SK-N-SH (cell line): ENCODE data around the gene CLIC4. TPM values are rescaled to one million over a fixed set of nuclear protein-coding genes. Genes with fewer than 3 reads are reported as not detected.

Experiments
- CTCF ChIA-PET: fragments of 300-600, 350-600 bp; formaldehyde crosslinking; extraction: SDS; loops from one replicate; lab custom pipeline; 2021; lab: Yijun Ruan, JAX
- POLR2A ChIA-PET: fragments of 350-600 bp; sonication (Branson Sonifier 250); formaldehyde crosslinking; extraction: SDS; loops from one replicate; lab custom pipeline; 2020; ENCODE audit warnings: antibody characterized with exemption, inconsistent platforms; lab: Yijun Ruan, JAX
- DNase-seq: peaks from one replicate; pipeline ENCODE4 v3.0.0; 2012
- H2AFZ ChIP-seq: fragments of 200-600 bp; sonication (generic); 2 replicates; pipeline ENCODE4 v1.8.1; 2016; ENCODE audit warnings: antibody characterized with exemption, mild to moderate bottlenecking, low read depth
- H3F3A ChIP-seq: fragments of 200-600 bp; sonication (generic); replicated peaks from 2 replicates; pipeline ENCODE3; 2016; ENCODE audit warnings: antibody characterized with exemption, mild to moderate bottlenecking; ENCODE audit not compliant: insufficient read depth
- H3K27ac ChIP-seq, 2 experiments: fragments of 200-500 bp in 1 of 2; fragments of 200-600 bp in 1 of 2; sonication (Bioruptor generic) in 1 of 2; sonication (generic), shearing (Covaris generic) in 1 of 2; 2 replicates each; pipeline versions ENCODE4 v1.5.1 to v1.6.1; 2014 to 2016; ENCODE audit warnings: low read depth in 2 of 2, inconsistent platforms in 1 of 2, low read length in 1 of 2, mild to moderate bottlenecking in 1 of 2, mixed read lengths in 1 of 2
- H3K27me3 ChIP-seq: fragments of 200-600 bp; sonication (generic), shearing (Covaris generic); 2 replicates; pipeline ENCODE4 v1.6.1; 2016; ENCODE audit warnings: mixed run types; ENCODE audit not compliant: insufficient read depth
- H3K36me3 ChIP-seq, 2 experiments: fragments of 200-500 bp in 1 of 2; fragments of 200-600 bp in 1 of 2; sonication (Bioruptor generic) in 1 of 2; sonication (generic) in 1 of 2; replicated peaks in 1 of 2; 2 replicates each; pipeline versions ENCODE3 to v1.5.1; 2014 to 2016; ENCODE audit warnings: low read length in 1 of 2, mild to moderate bottlenecking in 1 of 2; ENCODE audit not compliant: insufficient read depth in 2 of 2, control insufficient read depth in 1 of 2
- H3K4me1 ChIP-seq, 2 experiments: fragments of 200-500 bp in 1 of 2; fragments of 200-600 bp in 1 of 2; sonication (Bioruptor generic) in 1 of 2; sonication (generic), shearing (Covaris generic) in 1 of 2; 2 replicates each; pipeline versions ENCODE4 v1.5.1 to v1.6.1; 2014 to 2016; ENCODE audit warnings: low read depth in 1 of 2, low read length in 1 of 2, mixed run types in 1 of 2; ENCODE audit not compliant: insufficient read depth in 2 of 2, control insufficient read depth in 1 of 2
- H3K4me2 ChIP-seq: fragments of 200-600 bp; sonication (generic), shearing (Covaris generic); 2 replicates; pipeline ENCODE4 v1.6.1; 2017; ENCODE audit warnings: mixed run types
- H3K4me3 ChIP-seq, 2 experiments: fragments of 200-500 bp in 1 of 2; fragments of 200-600 bp in 1 of 2; sonication (Bioruptor generic) in 1 of 2; sonication (generic), shearing (Covaris generic) in 1 of 2; 2 replicates each; pipeline versions ENCODE4 v1.5.1 to v1.8.1; 2014 to 2016; ENCODE audit warnings: low read depth in 2 of 2, inconsistent platforms in 1 of 2, low read length in 1 of 2, mild to moderate bottlenecking in 1 of 2, mixed read lengths in 1 of 2, moderate library complexity in 1 of 2
- H3K79me2 ChIP-seq: fragments of 200-600 bp; sonication (generic); 2 replicates; pipeline ENCODE4 v1.8.1; 2017; ENCODE audit warnings: mild to moderate bottlenecking; ENCODE audit not compliant: insufficient read depth
- H3K9ac ChIP-seq: fragments of 200-600 bp; sonication (generic); 2 replicates; pipeline ENCODE4 v1.6.1; 2017; ENCODE audit warnings: mixed run types
- H3K9me2 ChIP-seq: fragments of 200-600 bp; sonication (generic); 2 replicates; pipeline ENCODE4 v1.6.1; 2017; ENCODE audit warnings: mixed run types
- H3K9me3 ChIP-seq: fragments of 200-600 bp; sonication (generic); 2 replicates; pipeline ENCODE4 v1.6.1; 2017; ENCODE audit warnings: mixed run types, mild to moderate bottlenecking, moderate library complexity
- H4K20me1 ChIP-seq: fragments of 200-600 bp; sonication (generic); 2 replicates; pipeline ENCODE4 v1.6.1; 2017; ENCODE audit warnings: mild to moderate bottlenecking, mixed run types; ENCODE audit not compliant: insufficient read depth
- EP300 ChIP-seq, 2 experiments: IDR thresholded peaks; 2 replicates each; pipeline versions ENCODE4 v1.4.0 to v1.6.1; 2012; ENCODE audit warnings: borderline replicate concordance in 1 of 2, low read depth in 1 of 2, low read length in 1 of 2
- POLR2AphosphoS5 ChIP-seq: IDR thresholded peaks from 2 replicates; pipeline ENCODE4 v1.6.1; 2012; ENCODE audit warnings: low read depth, low read length
- RAD21 ChIP-seq: IDR thresholded peaks from 2 replicates; pipeline ENCODE4 v1.6.1; 2012; ENCODE audit warnings: mild to moderate bottlenecking, low read length
- SMC3 ChIP-seq: IDR thresholded peaks from 2 replicates; pipeline ENCODE4 v1.6.1; 2012; ENCODE audit warnings: low read depth, low read length, improper control_type of control experiment
- TCF12 ChIP-seq: IDR thresholded peaks from 2 replicates; pipeline ENCODE4 v1.4.0; 2012
- TEAD4 ChIP-seq: IDR thresholded peaks from 2 replicates; pipeline ENCODE4 v1.4.0; 2012; ENCODE audit warnings: mild to moderate bottlenecking, borderline replicate concordance; ENCODE audit not compliant: insufficient read depth
- WGBS: methylation state at CpG from one replicate; pipeline ENCODE4 v1.1.6; 2017; ENCODE audit warnings: low lambda C conversion rate; 5-methylcytosine and 5-hydroxymethylcytosine counted together
- polyA plus RNA-seq, 3 experiments: library from polyadenylated mRNA; depleted of rRNA; stranded (reverse); fragments of >200 nt; gene quantifications; 2 replicates each; pipeline ENCODE4 v1.2.3, GENCODE V29; 2012
- TF ChIP-seq, protein P1 (sequence below): fragments of 200-600 bp; sonication (generic); IDR thresholded peaks from 2 replicates; pipeline ENCODE4 v1.6.1; 2017; ENCODE audit warnings: antibody characterized with exemption, mild to moderate bottlenecking, moderate library complexity

CLIC4 gene
- polyA plus RNA-seq, 1 of the 3 experiments (the other 2 are of a cell fraction) = 66.4 TPM

DNA sequence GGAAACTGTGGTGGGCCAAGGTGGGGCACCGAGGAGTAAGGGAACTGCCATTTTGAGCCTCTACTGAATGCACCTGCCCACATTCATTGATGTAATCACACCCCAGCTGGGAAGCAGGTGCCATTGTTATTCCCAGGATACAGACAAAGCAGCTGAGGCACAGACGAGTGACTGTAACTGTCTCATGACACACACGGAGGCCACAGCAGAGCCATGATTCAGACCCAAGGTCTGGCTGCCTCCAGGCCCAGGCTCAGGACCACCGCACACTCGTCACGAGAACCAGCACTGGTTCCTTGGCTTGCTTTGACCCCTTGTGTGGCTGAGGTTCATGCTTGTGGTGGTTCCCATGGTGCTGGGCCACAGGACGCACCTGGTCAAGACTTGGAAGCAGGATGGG, 45.6 kb upstream of the CLIC4 start:
- DNase-seq = no peak
- peaks cover 0 to 13% of the 10 kb centered on the region in 2 experiments; a peak in 1 of 4 replicates for H3K4me1 ChIP-seq
- no peak overlapping the region for H3K9ac ChIP-seq
- TF ChIP-seq, protein P1, sequence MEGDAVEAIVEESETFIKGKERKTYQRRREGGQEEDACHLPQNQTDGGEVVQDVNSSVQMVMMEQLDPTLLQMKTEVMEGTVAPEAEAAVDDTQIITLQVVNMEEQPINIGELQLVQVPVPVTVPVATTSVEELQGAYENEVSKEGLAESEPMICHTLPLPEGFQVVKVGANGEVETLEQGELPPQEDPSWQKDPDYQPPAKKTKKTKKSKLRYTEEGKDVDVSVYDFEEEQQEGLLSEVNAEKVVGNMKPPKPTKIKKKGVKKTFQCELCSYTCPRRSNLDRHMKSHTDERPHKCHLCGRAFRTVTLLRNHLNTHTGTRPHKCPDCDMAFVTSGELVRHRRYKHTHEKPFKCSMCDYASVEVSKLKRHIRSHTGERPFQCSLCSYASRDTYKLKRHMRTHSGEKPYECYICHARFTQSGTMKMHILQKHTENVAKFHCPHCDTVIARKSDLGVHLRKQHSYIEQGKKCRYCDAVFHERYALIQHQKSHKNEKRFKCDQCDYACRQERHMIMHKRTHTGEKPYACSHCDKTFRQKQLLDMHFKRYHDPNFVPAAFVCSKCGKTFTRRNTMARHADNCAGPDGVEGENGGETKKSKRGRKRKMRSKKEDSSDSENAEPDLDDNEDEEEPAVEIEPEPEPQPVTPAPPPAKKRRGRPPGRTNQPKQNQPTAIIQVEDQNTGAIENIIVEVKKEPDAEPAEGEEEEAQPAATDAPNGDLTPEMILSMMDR = no peak
- TF ChIP-seq SMC3 = no peak
- H3K9me2 ChIP-seq = no peaks in the 10 kb centered on the region
- CTCF ChIA-PET = interaction anchor here (0.9 to 2.6 kb wide), 4 partner anchors 11 to 135 kb away, joined by 3 to 7 read pairs (median 4); no protein-coding TSS in a partner anchor
- H2AFZ ChIP-seq = no peak overlapping the region
- no peak overlapping the region for H3K4me3 ChIP-seq
- POLR2A ChIA-PET = no interaction called here
- H3K27me3 ChIP-seq = no peaks in the 10 kb centered on the region
- no peak overlapping the region for H3K27ac ChIP-seq
- no peak overlapping the region for H3K4me2 ChIP-seq
- H3K9me3 ChIP-seq = no peaks in the 10 kb centered on the region
- no peaks in the 10 kb centered on the region for H3K79me2 ChIP-seq
- H3K36me3 ChIP-seq = no peaks in the 10 kb centered on the region
- H4K20me1 ChIP-seq = no peaks in the 10 kb centered on the region
- WGBS = 90% methylated on average over 6 of the region's 7 CpGs
- no peaks in the 10 kb centered on the region for H3F3A ChIP-seq

- Histone ChIP-seq H3F3A (peaks cover 12% of the 10 kb centered on the region), H2AFZ (no peak overlapping the region), H3K36me3 (no peaks in the 10 kb centered on the region), H3K9me3 (no peaks in the 10 kb centered on the region), H3K4me2 (no peak overlapping the region), H3K4me3 (no peak overlapping the region), H3K9ac (no peak overlapping the region), H3K4me1 (peaks cover 0 to 7% of the 10 kb centered on the region in 2 experiments; a peak in 2 of 4 replicates), H4K20me1 (no peaks in the 10 kb centered on the region), H3K79me2 (no peaks in the 10 kb centered on the region), H3K9me2 (no peaks in the 10 kb centered on the region), H3K27me3 (no peaks in the 10 kb centered on the region), H3K27ac (no peak overlapping the region)
- DNase-seq = no peak
- CTCF ChIA-PET = interaction anchor here (1.2 to 2.5 kb wide), 2 partner anchors 14 to 128 kb away, joined by 3 to 8 read pairs; no protein-coding TSS in a partner anchor
- POLR2A ChIA-PET = no interaction called here
- WGBS = 86% methylated on average over 6 of the region's 8 CpGs
- TF ChIP-seq POLR2AphosphoS5 (no peak), TCF12 (0 out of 2 replicates have a peak, but pooled peaks have one; percentile 12), TEAD4 (no peak), EP300 (IDR thresholded peaks at IDR 0.05; ENCODE audit: borderline replicate concordance in 1 of 2, low read depth in 1 of 2, low read length in 1 of 2) (no peak), RAD21 (no peak)
Observed at GRCh38 chr1:24702511-24703293, 42.5 kb upstream of the CLIC4 start.
